OCI-LY3 (cell line): ENCODE data around the gene UROC1.
A peak's percentile ranks its signal among the peaks of the same experiment; 100 is the strongest.

Experiments used
- H2AFZ ChIP-seq: fragments of 200-600, 300-600 bp; shearing (Covaris generic); 2 replicates; pipeline ENCODE4 v1.6.0; 2014; ENCODE audit warnings: antibody characterized with exemption, low read depth, low read length
- H3K27ac ChIP-seq: fragments of 200-600, 300-600 bp; sonication (generic); 2 replicates; pipeline ENCODE4 v1.5.1; 2014; ENCODE audit warnings: mild to moderate bottlenecking, low read length, moderate library complexity, mixed read lengths
- H3K27me3 ChIP-seq: fragments of 200-600, 300-600 bp; sonication (generic); 2 replicates; pipeline ENCODE4 v1.6.1; 2014; ENCODE audit warnings: low read depth, low read length, mixed read lengths
- H3K36me3 ChIP-seq: fragments of 200-600, 300-600 bp; sonication (generic); replicated peaks from 2 replicates; pipeline ENCODE3; 2014; ENCODE audit warnings: low read depth, low read length, mixed read lengths
- H3K4me1 ChIP-seq: fragments of 300-600, 200-600 bp; sonication (generic); 2 replicates; pipeline ENCODE4 v1.6.1; 2014; ENCODE audit warnings: low read length, mixed read lengths
- H3K4me2 ChIP-seq: fragments of 200-600, 300-600 bp; sonication (generic); 2 replicates; pipeline ENCODE4 v1.6.1; 2014; ENCODE audit warnings: low read length, mixed read lengths
- H3K4me3 ChIP-seq: fragments of 300-600, 200-600 bp; sonication (generic); 2 replicates; pipeline ENCODE4 v1.5.1; 2014; ENCODE audit warnings: antibody characterized with exemption, mild to moderate bottlenecking, low read length, moderate library complexity
- H3K79me2 ChIP-seq: fragments of 300-600, 200-600 bp; shearing (Covaris generic); 2 replicates; pipeline ENCODE4 v1.6.1; 2014; ENCODE audit warnings: mild to moderate bottlenecking, low read length, mixed read lengths
- H3K9ac ChIP-seq: fragments of 300-600, 200-600 bp; shearing (Covaris generic); 2 replicates; pipeline ENCODE4 v1.6.0; 2014; ENCODE audit warnings: mild to moderate bottlenecking, low read length, moderate library complexity
- H3K9me3 ChIP-seq: fragments of 200-600, 300-600 bp; shearing (Covaris generic); 2 replicates; pipeline ENCODE4 v1.6.1; 2014; ENCODE audit warnings: low read length, mixed read lengths; ENCODE audit not compliant: insufficient read depth
- H4K20me1 ChIP-seq: fragments of 200-600, 300-600 bp; sonication (generic); 2 replicates; pipeline ENCODE4 v1.6.1; 2016; ENCODE audit warnings: low read length, mixed read lengths; ENCODE audit not compliant: insufficient read depth
- EZH2phosphoT487 ChIP-seq: fragments of 200-600 bp; shearing (Covaris generic); IDR thresholded peaks from 2 replicates; pipeline ENCODE4 v1.6.1; 2018; ENCODE audit warnings: antibody characterized with exemption, mixed run types, low read depth
- TF ChIP-seq, protein P1 (sequence below): fragments of 200-600, 300-600 bp; sonication (generic); IDR thresholded peaks from 2 replicates; pipeline ENCODE4 v1.5.1; 2014; ENCODE audit warnings: antibody characterized with exemption, low read length, low read depth

The UROC1 gene

DNA sequence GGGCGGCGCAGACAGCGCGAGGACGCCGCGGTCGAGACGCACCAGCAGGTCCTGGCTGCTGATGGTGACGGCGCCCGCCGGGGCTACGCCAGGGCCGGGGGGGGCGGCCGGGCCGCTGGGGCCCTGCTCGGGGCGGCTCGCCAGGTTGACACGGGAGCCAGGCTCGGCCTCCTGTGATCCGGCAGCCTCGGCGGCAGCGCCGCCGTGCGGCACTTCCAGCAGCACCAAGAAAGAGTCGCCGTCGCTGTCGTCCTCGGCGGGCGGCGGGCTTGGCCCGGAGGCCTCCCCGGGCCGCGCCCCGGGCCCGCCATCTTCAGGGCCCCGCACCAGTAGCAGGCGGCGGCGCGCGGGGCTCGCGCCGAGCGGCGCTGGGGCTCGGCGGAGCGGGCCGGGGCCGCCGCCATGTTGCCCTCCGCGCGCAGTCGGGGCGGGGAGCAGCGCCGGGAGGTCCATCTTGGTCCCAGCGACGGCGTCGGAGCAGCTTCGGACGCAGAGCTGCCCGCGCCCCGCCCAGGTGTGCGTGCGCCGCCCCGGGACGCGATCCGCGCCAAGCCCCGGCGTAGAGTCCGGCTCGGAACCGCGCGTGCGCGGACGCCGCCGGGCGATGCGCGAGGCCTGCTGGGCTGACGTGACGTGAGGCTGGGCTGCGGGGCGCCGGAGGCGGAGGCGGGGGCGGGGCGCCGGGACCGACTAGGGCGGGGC lies 42.0 kb downstream of the UROC1 start, which contains the start of gene ZXDC:
Gene ZXDC (minus strand): TSS at position 479 of the 702 bp plus-strand sequence. CDS start 26 bp downstream, at position 453.
- Histone ChIP-seq H3K4me3 (peak within 1 kb of the TSS; percentile 88), H3K4me1 (peaks cover 19% of the 10 kb centered on the region), H3K9ac (peak within 1 kb of the TSS; percentile 66), H3K79me2 (peaks cover 39% of the 10 kb centered on the region), H3K4me2 (peak within 1 kb of the TSS; percentile 88), H2AFZ (peak within 1 kb of the TSS; percentile 94), H3K9me3 (no peaks in the 10 kb centered on the region), H3K27me3 (no peaks in the 10 kb centered on the region), H3K27ac (peak within 1 kb of the TSS; percentile 22; the same call in 1 of the 2 replicates), H3K36me3 (peaks cover 32% of the 10 kb centered on the region), H4K20me1 (peaks cover 27% of the 10 kb centered on the region)
- TF ChIP-seq, protein P1, sequence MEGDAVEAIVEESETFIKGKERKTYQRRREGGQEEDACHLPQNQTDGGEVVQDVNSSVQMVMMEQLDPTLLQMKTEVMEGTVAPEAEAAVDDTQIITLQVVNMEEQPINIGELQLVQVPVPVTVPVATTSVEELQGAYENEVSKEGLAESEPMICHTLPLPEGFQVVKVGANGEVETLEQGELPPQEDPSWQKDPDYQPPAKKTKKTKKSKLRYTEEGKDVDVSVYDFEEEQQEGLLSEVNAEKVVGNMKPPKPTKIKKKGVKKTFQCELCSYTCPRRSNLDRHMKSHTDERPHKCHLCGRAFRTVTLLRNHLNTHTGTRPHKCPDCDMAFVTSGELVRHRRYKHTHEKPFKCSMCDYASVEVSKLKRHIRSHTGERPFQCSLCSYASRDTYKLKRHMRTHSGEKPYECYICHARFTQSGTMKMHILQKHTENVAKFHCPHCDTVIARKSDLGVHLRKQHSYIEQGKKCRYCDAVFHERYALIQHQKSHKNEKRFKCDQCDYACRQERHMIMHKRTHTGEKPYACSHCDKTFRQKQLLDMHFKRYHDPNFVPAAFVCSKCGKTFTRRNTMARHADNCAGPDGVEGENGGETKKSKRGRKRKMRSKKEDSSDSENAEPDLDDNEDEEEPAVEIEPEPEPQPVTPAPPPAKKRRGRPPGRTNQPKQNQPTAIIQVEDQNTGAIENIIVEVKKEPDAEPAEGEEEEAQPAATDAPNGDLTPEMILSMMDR, result peak; percentile 37
- TF ChIP-seq EZH2phosphoT487, result no peak

- H3K4me1 ChIP-seq, result peaks cover 19% of the 10 kb centered on the region
- H3K79me2 ChIP-seq, result peaks cover 43% of the 10 kb centered on the region
- H3K4me3 ChIP-seq, result peak overlapping the region; percentile 88
- no peak overlapping the region for H2AFZ ChIP-seq
- H3K9ac ChIP-seq, result peak overlapping the region; percentile 66
- TF ChIP-seq, protein P1, result no peak
- no peak for TF ChIP-seq EZH2phosphoT487
- no peaks in the 10 kb centered on the region for H3K27me3 ChIP-seq
- peaks cover 38% of the 10 kb centered on the region for H3K36me3 ChIP-seq
- H4K20me1 ChIP-seq, result peaks cover 27% of the 10 kb centered on the region
- H3K4me2 ChIP-seq, result peak overlapping the region; percentile 88
- H3K9me3 ChIP-seq, result no peaks in the 10 kb centered on the region
- H3K27ac ChIP-seq, result no peak overlapping the region
These were observed 42.8 kb downstream of the UROC1 start for GRCh38 chr3:126474498-126475412.

DNA sequence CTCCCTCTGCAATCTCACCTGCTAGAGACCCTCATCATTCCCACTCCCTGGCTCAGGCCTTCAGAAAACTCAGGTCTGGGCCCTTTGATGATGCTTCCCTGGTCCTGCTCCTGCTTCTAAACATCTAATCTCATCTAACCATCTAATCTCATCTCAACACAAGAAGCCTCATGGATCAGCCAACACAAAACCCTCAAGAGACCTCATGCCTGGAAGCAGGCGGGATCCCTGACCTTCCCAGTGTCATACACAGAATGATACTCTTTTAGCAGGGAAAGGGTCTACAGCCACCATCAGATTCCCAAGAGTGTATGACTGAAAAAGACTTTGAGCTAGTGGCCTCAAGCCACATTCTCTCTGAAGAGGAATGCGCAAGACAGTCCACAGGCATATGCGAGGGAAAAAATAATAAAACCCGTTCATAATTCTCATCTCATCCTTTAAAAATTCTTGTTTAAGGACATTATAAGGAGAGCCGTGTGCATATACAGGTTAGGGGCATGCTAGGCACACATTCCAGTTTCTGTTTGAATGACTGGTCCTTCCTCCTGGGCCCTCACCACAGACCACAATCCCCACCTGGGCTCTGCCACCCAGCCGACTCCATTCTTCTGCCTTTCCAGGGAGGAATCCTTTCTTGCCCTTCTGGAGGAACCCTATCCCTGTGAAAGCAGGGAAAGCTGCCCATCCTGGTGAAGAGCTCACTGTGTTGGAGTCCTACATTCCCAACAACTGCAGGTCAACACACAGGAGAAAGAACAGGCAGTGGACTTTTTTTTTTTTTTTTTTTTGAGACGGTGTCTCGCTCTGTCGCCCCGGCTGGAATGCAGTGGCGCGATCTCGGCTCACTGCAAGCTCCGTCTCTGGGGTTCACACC lies 44.0 kb downstream of the UROC1 start:
- Histone ChIP-seq H3K4me1 (peaks cover 19% of the 10 kb centered on the region), H3K9ac (no peak overlapping the region), H3K27me3 (no peaks in the 10 kb centered on the region), H2AFZ (no peak overlapping the region), H3K36me3 (peaks cover 50% of the 10 kb centered on the region), H3K9me3 (no peaks in the 10 kb centered on the region), H3K79me2 (peaks cover 54% of the 10 kb centered on the region), H3K4me2 (peak overlapping the region; percentile 42), H4K20me1 (peaks cover 27% of the 10 kb centered on the region), H3K4me3 (peak overlapping the region; percentile 30), H3K27ac (no peak overlapping the region)
- TF ChIP-seq EZH2phosphoT487, result no peak
- TF ChIP-seq, protein P1, result no peak
